ENCODE measurements around the gene HYAL3. TPM values are rescaled to one million over a fixed set of nuclear protein-coding genes. Genes with fewer than 3 reads are reported as not detected.
"Not testable (repeated sequence)": the region's sequence is repeated elsewhere in the genome, so short reads cannot be mapped to it uniquely, and the experiment has no call there.

HYAL3 gene
- polyA plus RNA-seq, 1 donor from 2014 or later = 9.1 TPM

- Histone ChIP-seq H3K27me3 (ENCODE audit: insufficient read depth, low read depth, low read length) (no peaks in the 10 kb centered on the region), H3K36me3 (ENCODE audit: insufficient read depth, low read length) (no peaks in the 10 kb centered on the region), H3K4me3 (ENCODE audit: low read length) (no peak overlapping the region), H3K9me3 (ENCODE audit: low read length) (no peaks in the 10 kb centered on the region), H3K9ac (ENCODE audit: low read length) (no peak overlapping the region), H2AFZ (ENCODE audit: low read depth, low read length) (no peak overlapping the region), H3K27ac (ENCODE audit: low read length) (no peak overlapping the region), H3K4me2 (ENCODE audit: low read length) (no peak overlapping the region), H4K20me1 (ENCODE audit: insufficient read depth) (no peaks in the 10 kb centered on the region), H3K79me2 (replicated peaks; ENCODE audit: insufficient read depth, low read length) (peaks cover 13% of the 10 kb centered on the region), H3F3A (ENCODE audit: insufficient read depth, low read length, poor library complexity, severe bottlenecking) (no peaks in the 10 kb centered on the region), H3K9me2 (ENCODE audit: insufficient read depth, low read length) (no peaks in the 10 kb centered on the region)
- TF ChIP-seq EZH2 (IDR thresholded peaks at IDR 0.05; ENCODE audit: borderline replicate concordance, insufficient read depth, low read length, poor library complexity, severe bottlenecking) (no peak), EP300 (conservative IDR thresholded peaks at IDR 0.05; ENCODE audit: poor library complexity, severe bottlenecking) (no peak), SMC3 (conservative IDR thresholded peaks at IDR 0.05; ENCODE audit: poor library complexity) (no peak), RAD21 (conservative IDR thresholded peaks at IDR 0.05) (no peak), CTCF (IDR thresholded peaks at IDR 0.05; ENCODE audit: poor library complexity, severe bottlenecking) (no peak), MXI1 (conservative IDR thresholded peaks at IDR 0.05; ENCODE audit: poor library complexity, severe bottlenecking) (no peak), TAF1 (IDR thresholded peaks at IDR 0.05; ENCODE audit: low read depth) (no peak), REST (IDR thresholded peaks at IDR 0.05; ENCODE audit: borderline replicate concordance) (no peak), POLR2AphosphoS5 (IDR thresholded peaks at IDR 0.05) (no peak)
These were observed 15.6 kb upstream of the HYAL3 start for GRCh38 chr3:50314816-50315215.

- no peak overlapping the region for H2AFZ ChIP-seq (ENCODE audit: low read depth, low read length)
- TF ChIP-seq REST (IDR thresholded peaks at IDR 0.05; ENCODE audit: borderline replicate concordance) (no peak), POLR2AphosphoS5 (IDR thresholded peaks at IDR 0.05) (no peak), SMC3 (conservative IDR thresholded peaks at IDR 0.05; ENCODE audit: poor library complexity) (no peak), EP300 (conservative IDR thresholded peaks at IDR 0.05; ENCODE audit: poor library complexity, severe bottlenecking) (no peak), TAF1 (IDR thresholded peaks at IDR 0.05; ENCODE audit: low read depth) (no peak), RAD21 (conservative IDR thresholded peaks at IDR 0.05) (no peak), CTCF (IDR thresholded peaks at IDR 0.05; ENCODE audit: poor library complexity, severe bottlenecking) (no peak), MXI1 (conservative IDR thresholded peaks at IDR 0.05; ENCODE audit: poor library complexity, severe bottlenecking) (no peak), EZH2 (IDR thresholded peaks at IDR 0.05; ENCODE audit: borderline replicate concordance, insufficient read depth, low read length, poor library complexity, severe bottlenecking) (no peak)
- H3K9me2 ChIP-seq (ENCODE audit: insufficient read depth, low read length) = no peaks in the 10 kb centered on the region
- H3K79me2 ChIP-seq (replicated peaks; ENCODE audit: insufficient read depth, low read length) = peaks cover 8% of the 10 kb centered on the region
- H3K9ac ChIP-seq (ENCODE audit: low read length) = no peak overlapping the region
- H3K27me3 ChIP-seq (ENCODE audit: insufficient read depth, low read depth, low read length) = no peaks in the 10 kb centered on the region
- no peak overlapping the region for H3K27ac ChIP-seq (ENCODE audit: low read length)
- no peak overlapping the region for H3K4me3 ChIP-seq (ENCODE audit: low read length)
- no peaks in the 10 kb centered on the region for H3K9me3 ChIP-seq (ENCODE audit: low read length)
- no peak overlapping the region for H3K4me2 ChIP-seq (ENCODE audit: low read length)
- H3F3A ChIP-seq (ENCODE audit: insufficient read depth, low read length, poor library complexity, severe bottlenecking) = no peaks in the 10 kb centered on the region
- H4K20me1 ChIP-seq (ENCODE audit: insufficient read depth) = no peaks in the 10 kb centered on the region
- H3K36me3 ChIP-seq (ENCODE audit: insufficient read depth, low read length) = no peaks in the 10 kb centered on the region
These were observed 15.1 kb upstream of the HYAL3 start for GRCh38 chr3:50314342-50314741.

GRCh38 chr3:50312041-50312440 is 12.8 kb upstream of the HYAL3 start:
- H2AFZ ChIP-seq (ENCODE audit: low read depth, low read length); H3K9me3 ChIP-seq (ENCODE audit: low read length); H3K27me3 ChIP-seq (ENCODE audit: insufficient read depth, low read depth, low read length); H3K4me3 ChIP-seq (ENCODE audit: low read length); H4K20me1 ChIP-seq (ENCODE audit: insufficient read depth); H3K27ac ChIP-seq (ENCODE audit: low read length); H3K9ac ChIP-seq (ENCODE audit: low read length); H3K4me2 ChIP-seq (ENCODE audit: low read length); H3F3A ChIP-seq (ENCODE audit: insufficient read depth, low read length, poor library complexity, severe bottlenecking); H3K9me2 ChIP-seq (ENCODE audit: insufficient read depth, low read length); H3K36me3 ChIP-seq (ENCODE audit: insufficient read depth, low read length); H3K79me2 ChIP-seq (replicated peaks; ENCODE audit: insufficient read depth, low read length): not testable (repeated sequence)
